Prostate gland (tissue), 2 donors: ENCODE data around the gene RNU5B-1. TPM values are rescaled to one million over a fixed set of nuclear protein-coding genes. Genes with fewer than 3 reads are reported as not detected.

Experiments used
- DNase-seq: peaks from one replicate; pipeline ENCODE4 v3.0.0-alpha.2; 2019; ENCODE audit warnings: low spot score
- H3K27ac ChIP-seq, 2 donors: fragments of 200-600 bp; sonication (generic); 2 replicates each; pipeline ENCODE4 v1.5.1; 2017 to 2019
- H3K27me3 ChIP-seq: fragments of 200-600 bp; sonication (generic); replicated peaks from 2 replicates; pipeline ENCODE4 v1.5.1; 2019; ENCODE audit not compliant: insufficient read depth
- H3K36me3 ChIP-seq, 2 donors: fragments of 200-600 bp; sonication (generic); 1 replicate in 1 of 2; 2 replicates in 1 of 2; pipeline versions ENCODE4 v1.5.1 to v1.8.1; 2017 to 2019
- H3K4me1 ChIP-seq: fragments of 200-600 bp; sonication (generic); replicated peaks from 2 replicates; pipeline ENCODE4 v1.5.1; 2019
- H3K4me3 ChIP-seq, 2 donors: fragments of 200-600 bp; sonication (generic); 2 replicates each; pipeline ENCODE4 v1.5.1; 2017 to 2019
- H3K9me3 ChIP-seq: fragments of 200-600 bp; sonication (generic); 2 replicates; pipeline ENCODE4 v1.5.1; 2017
- POLR2A ChIP-seq: fragments of 450-650 bp; IDR thresholded peaks from one replicate; pipeline ENCODE4 v1.6.1; 2016; ENCODE audit warnings: antibody characterized with exemption, mild to moderate bottlenecking
- POLR2AphosphoS5 ChIP-seq: sonication (generic); formaldehyde crosslinking; IDR thresholded peaks from one replicate; pipeline ENCODE4 v1.6.1; 2017; ENCODE audit warnings: antibody characterized with exemption
- WGBS: methylation state at CpG from one replicate; pipeline ENCODE4 v1.1.5; 2018; 5-methylcytosine and 5-hydroxymethylcytosine counted together
- intact Hi-C: fragments of 100-400 bp; cut with DNase I; formaldehyde crosslinking; loops from one replicate; pipeline ENCODE4 v1.14.2; 2022
- total RNA-seq, 2 donors: library from RNA; depleted of rRNA; stranded (reverse); fragments of >200 nt; gene quantifications; one replicate each; pipeline ENCODE4 v1.1.0, GENCODE V29; 2016
- TF ChIP-seq, protein P1 (sequence below), 4 experiments: fragments of 200-600 bp in 2 of 4; fragments of 450-650 bp in 2 of 4; sonication (generic) in 2 of 4; IDR thresholded peaks; 1 replicate in 3 of 4; 2 replicates in 1 of 4; pipeline ENCODE4 v1.5.1; 2016 to 2019; ENCODE audit warnings: antibody characterized with exemption in 4 of 4, mild to moderate bottlenecking in 2 of 4, moderate library complexity in 2 of 4

The RNU5B-1 gene
- total RNA-seq, 2 donors from 2014 or later = not detected

DNA sequence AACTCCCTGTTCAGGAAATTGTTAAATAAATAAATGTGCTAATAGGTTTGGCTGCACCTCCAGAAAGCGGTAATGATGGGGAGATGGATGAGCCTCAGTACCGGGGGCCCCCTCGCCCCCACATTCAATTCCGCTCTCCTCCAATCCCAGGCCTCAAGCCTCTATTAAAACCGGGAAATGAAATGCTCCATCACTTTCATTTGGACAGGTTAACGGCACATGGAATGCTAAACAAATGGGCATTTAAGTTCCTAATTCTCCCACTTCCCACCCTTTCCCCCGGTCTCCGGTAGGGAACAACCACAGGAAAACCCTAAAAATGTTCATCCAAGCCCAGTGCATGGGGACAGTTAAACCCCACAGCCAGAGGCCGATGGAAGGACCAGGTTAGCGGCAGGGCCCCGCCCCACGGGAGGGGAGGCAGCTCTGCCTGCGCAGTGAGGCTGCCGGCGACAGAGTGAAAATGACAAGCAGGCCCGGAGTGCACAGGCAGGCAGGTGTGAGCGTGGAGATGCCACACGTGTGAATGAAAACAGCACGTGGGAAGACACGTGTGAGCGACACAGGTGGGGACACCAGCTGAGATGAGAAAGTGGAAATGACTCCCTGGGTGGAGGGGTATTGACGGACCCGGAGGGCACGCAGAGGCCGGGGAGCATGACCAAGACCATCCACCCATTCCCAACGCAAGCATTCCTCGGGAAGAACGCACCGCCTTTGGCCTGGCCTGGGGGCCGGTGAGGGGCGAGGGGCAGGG, 28.1 kb downstream of the RNU5B-1 start:
- TF ChIP-seq POLR2AphosphoS5 (no peak), POLR2A (no peak)
- TF ChIP-seq, protein P1, sequence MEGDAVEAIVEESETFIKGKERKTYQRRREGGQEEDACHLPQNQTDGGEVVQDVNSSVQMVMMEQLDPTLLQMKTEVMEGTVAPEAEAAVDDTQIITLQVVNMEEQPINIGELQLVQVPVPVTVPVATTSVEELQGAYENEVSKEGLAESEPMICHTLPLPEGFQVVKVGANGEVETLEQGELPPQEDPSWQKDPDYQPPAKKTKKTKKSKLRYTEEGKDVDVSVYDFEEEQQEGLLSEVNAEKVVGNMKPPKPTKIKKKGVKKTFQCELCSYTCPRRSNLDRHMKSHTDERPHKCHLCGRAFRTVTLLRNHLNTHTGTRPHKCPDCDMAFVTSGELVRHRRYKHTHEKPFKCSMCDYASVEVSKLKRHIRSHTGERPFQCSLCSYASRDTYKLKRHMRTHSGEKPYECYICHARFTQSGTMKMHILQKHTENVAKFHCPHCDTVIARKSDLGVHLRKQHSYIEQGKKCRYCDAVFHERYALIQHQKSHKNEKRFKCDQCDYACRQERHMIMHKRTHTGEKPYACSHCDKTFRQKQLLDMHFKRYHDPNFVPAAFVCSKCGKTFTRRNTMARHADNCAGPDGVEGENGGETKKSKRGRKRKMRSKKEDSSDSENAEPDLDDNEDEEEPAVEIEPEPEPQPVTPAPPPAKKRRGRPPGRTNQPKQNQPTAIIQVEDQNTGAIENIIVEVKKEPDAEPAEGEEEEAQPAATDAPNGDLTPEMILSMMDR (IDR thresholded peaks at IDR 0.05) = no peak
- no peaks in the 10 kb centered on the region for H3K9me3 ChIP-seq
- H3K27me3 ChIP-seq = no peaks in the 10 kb centered on the region
- H3K4me1 ChIP-seq = no peaks in the 10 kb centered on the region
- 74% methylated on average over 31 of the region's 31 CpGs for WGBS
- no peak for DNase-seq
- H3K4me3 ChIP-seq = no peak overlapping the region
- intact Hi-C loops = no loop called here
- no peaks in the 10 kb centered on the region for H3K36me3 ChIP-seq
- no peak overlapping the region for H3K27ac ChIP-seq

DNA sequence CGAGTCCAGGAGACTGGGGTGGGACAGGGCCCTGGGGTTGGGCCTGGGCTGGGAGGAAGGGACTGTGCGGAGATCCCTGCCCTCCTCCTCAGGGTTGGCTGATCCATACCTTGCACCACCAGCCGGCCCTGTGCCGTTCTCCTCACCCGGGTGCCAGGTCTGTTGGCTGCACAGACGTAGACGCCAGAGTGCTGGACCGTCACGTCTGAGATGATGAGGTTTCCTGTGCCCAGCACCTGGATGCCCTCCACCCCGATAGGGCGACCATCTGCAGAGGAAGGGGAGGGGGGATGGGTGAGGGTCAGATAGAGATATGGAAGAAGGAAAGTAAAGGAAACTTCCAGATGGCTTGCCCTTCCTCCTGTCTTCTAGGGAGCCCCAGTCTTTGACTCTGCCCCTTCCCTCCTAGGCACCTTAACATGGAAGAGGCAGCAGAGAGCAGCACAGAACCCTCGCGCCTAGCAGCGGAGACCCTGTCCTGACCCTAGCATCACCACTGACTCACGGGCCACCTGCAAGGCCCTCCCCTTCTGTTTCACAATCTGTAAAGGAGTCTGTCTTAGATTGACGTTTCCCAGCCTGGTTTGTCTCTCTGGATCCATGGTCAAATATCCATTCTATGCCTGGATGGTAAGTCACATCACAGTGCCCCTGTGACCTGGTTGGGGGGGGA, 28.8 kb downstream of the RNU5B-1 start:
- TF ChIP-seq, protein P1 (IDR thresholded peaks at IDR 0.05) = no peak
- TF ChIP-seq POLR2AphosphoS5 = no peak
- TF ChIP-seq POLR2A = no peak
- 90% methylated on average over 16 of the region's 16 CpGs for WGBS
- Histone ChIP-seq H3K4me3 (no peak overlapping the region), H3K4me1 (no peaks in the 10 kb centered on the region), H3K36me3 (no peaks in the 10 kb centered on the region), H3K9me3 (no peaks in the 10 kb centered on the region), H3K27ac (no peak overlapping the region), H3K27me3 (no peaks in the 10 kb centered on the region)
- DNase-seq = no peak
- intact Hi-C loops = no loop called here

DNA sequence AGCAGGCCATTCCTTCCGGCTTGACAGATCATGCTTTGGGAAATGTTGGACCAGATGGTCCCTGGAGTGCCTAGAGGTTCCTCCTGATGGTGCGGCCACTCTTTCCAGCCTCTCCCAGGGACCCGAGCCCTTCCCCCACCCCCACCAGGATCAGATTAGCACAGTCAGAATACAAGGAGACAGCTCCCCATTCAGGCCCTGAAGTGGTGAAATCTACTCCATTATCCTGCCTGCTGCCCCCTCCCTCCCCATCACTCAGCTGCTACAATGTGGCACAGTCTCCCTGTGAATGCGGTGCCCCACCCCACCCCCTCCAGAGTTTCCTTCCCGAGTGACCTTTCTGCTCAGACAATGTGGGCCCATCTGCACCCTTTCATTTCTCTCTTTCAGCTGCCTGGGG, 29.4 kb downstream of the RNU5B-1 start:
- no peaks in the 10 kb centered on the region for H3K27me3 ChIP-seq
- H3K36me3 ChIP-seq = no peaks in the 10 kb centered on the region
- TF ChIP-seq POLR2A (no peak), POLR2AphosphoS5 (no peak)
- TF ChIP-seq, protein P1 (IDR thresholded peaks at IDR 0.05) = no peak
- DNase-seq = no peak
- intact Hi-C loops = no loop called here
- no peak overlapping the region for H3K27ac ChIP-seq
- H3K9me3 ChIP-seq = no peaks in the 10 kb centered on the region
- H3K4me3 ChIP-seq = no peak overlapping the region
- H3K4me1 ChIP-seq = no peaks in the 10 kb centered on the region
- 95% methylated on average over 5 of the region's 5 CpGs for WGBS

DNA sequence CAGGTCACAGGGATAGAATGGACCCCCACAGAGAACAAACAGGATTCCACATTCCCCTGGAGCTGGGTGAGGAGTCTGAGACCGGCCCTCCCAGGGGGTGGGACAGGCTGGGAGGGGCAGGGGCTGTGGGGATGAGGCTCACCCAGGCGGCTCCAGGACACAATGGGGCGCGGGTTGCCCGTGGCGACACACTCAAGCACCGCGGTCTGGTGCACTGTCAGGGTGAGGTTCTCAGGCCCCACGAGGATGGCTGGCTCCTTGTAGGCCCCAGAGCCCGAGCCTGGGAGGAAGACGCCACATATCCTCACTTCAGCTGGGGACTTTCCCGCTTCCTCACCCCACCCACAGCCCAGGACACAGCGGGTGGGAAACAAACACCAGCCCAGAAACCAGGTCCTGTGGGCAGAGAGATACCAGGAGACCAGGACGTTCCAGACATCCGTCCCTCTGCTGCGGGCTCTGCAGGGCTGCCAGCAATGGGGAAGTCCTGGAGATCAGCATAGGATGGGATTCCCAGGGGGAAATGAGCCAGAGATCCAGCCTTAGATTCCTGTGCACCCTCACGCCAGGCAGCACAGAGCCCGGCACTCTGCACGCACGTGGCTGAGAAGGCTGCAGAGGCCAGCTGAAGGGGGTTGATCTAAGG, 30.2 kb downstream of the RNU5B-1 start:
- H3K36me3 ChIP-seq = no peaks in the 10 kb centered on the region
- H3K27ac ChIP-seq = no peak overlapping the region
- DNase-seq = no peak
- TF ChIP-seq POLR2AphosphoS5 (no peak), POLR2A (no peak)
- TF ChIP-seq, protein P1 (IDR thresholded peaks at IDR 0.05) = no peak
- 73% methylated on average over 17 of the region's 20 CpGs for WGBS
- H3K9me3 ChIP-seq = no peaks in the 10 kb centered on the region
- H3K27me3 ChIP-seq = no peaks in the 10 kb centered on the region
- intact Hi-C loops = no loop called here
- H3K4me3 ChIP-seq = no peak overlapping the region
- H3K4me1 ChIP-seq = no peaks in the 10 kb centered on the region
